HepG2 (cell line): ENCODE data around the gene FAAP100. TPM values are rescaled to one million over a fixed set of nuclear protein-coding genes. Genes with fewer than 3 reads are reported as not detected.

Experiments used
- AHR ChIP-seq: IDR thresholded peaks from 2 replicates; pipeline ENCODE4 v1.6.1; 2018; ENCODE audit warnings: missing genetic modification reagents, missing compliant biosample characterization
- IRF9 ChIP-seq: sonication (generic); formaldehyde crosslinking; IDR thresholded peaks from 2 replicates; pipeline ENCODE4 v1.8.0; 2022; ENCODE audit warnings: missing genetic modification reagents, mild to moderate bottlenecking, borderline replicate concordance
- MEF2D ChIP-seq: sonication (generic); formaldehyde crosslinking; IDR thresholded peaks from 2 replicates; pipeline ENCODE4 v1.5.1; 2020; ENCODE audit warnings: mild to moderate bottlenecking, missing genetic modification reagents
- PCBP1 ChIP-seq: fragments of 200-400 bp; formaldehyde crosslinking; IDR thresholded peaks from 2 replicates; pipeline ENCODE4 v1.6.1; 2017; ENCODE audit warnings: mild to moderate bottlenecking, low read depth, low read length, borderline replicate concordance
- SKI ChIP-seq: fragments of 450-650 bp; IDR thresholded peaks from one replicate; pipeline ENCODE4 v1.6.1; 2018; ENCODE audit warnings: mild to moderate bottlenecking; ENCODE audit not compliant: partially characterized antibody
- TGIF2 ChIP-seq: IDR thresholded peaks from 2 replicates; pipeline ENCODE4 v1.6.1; 2016; ENCODE audit warnings: control low read depth, missing compliant biosample characterization
- YEATS4 ChIP-seq: sonication (generic); formaldehyde crosslinking; IDR thresholded peaks from 2 replicates; pipeline ENCODE4 v1.4.0; 2020; ENCODE audit warnings: missing genetic modification reagents, borderline replicate concordance
- ZBTB40 ChIP-seq, 2 experiments: fragments of 450-650 bp in 1 of 2; sonication (generic) in 1 of 2; formaldehyde crosslinking in 1 of 2; IDR thresholded peaks; 2 replicates each; pipeline versions ENCODE4 v1.6.1 to v1.8.0; 2016 to 2022; ENCODE audit warnings: antibody characterized with exemption in 1 of 2, mild to moderate bottlenecking in 1 of 2, missing genetic modification reagents in 1 of 2
- ZBTB8A ChIP-seq: sonication (generic); formaldehyde crosslinking; IDR thresholded peaks from 2 replicates; pipeline ENCODE4 v1.4.0; 2020; ENCODE audit warnings: mild to moderate bottlenecking, low read depth, missing genetic modification reagents, borderline replicate concordance
- ZMYM2 ChIP-seq: sonication (generic); formaldehyde crosslinking; IDR thresholded peaks from 2 replicates; pipeline ENCODE4 v1.8.0; 2022; ENCODE audit warnings: mild to moderate bottlenecking, missing genetic modification reagents
- ZNF138 ChIP-seq: sonication (generic); formaldehyde crosslinking; IDR thresholded peaks from 2 replicates; pipeline ENCODE4 v1.5.0; 2020; ENCODE audit warnings: mild to moderate bottlenecking, low read depth, missing genetic modification reagents
- polyA plus RNA-seq, 8 experiments: library from polyadenylated mRNA; depleted of rRNA in 3 of 8; stranded (reverse) in 7 of 8; unstranded in 1 of 8; fragments of >200 nt; fragmentation: Illumina TruSeq in 4 of 8; extraction: Trizol in 4 of 8; gene quantifications; 2 replicates each; pipeline versions ENCODE4 v1.2.1 to v1.2.3, GENCODE V29; 2011 to 2016; ENCODE audit warnings: low read depth in 4 of 8, missing spikeins in 1 of 8, mixed read lengths in 1 of 8; ENCODE audit not compliant: insufficient read depth in 1 of 8
- total RNA-seq, 5 experiments: library from RNA; depleted of rRNA; stranded (reverse); fragments of >200 nt; fragmentation: Illumina TruSeq; extraction: Trizol; gene quantifications; 2 replicates each; pipeline ENCODE4 v1.2.3, GENCODE V29; 2016; ENCODE audit warnings: low read depth in 1 of 5
- TF ChIP-seq, protein P1 (sequence below): sonication (generic); formaldehyde crosslinking; IDR thresholded peaks from 2 replicates; pipeline ENCODE4 v1.8.1; 2023; ENCODE audit warnings: mild to moderate bottlenecking, moderate library complexity, missing genetic modification reagents
- TF ChIP-seq, protein P2 (sequence below): sonication (generic); formaldehyde crosslinking; IDR thresholded peaks from 2 replicates; pipeline ENCODE4 v1.8.1; 2023; ENCODE audit warnings: mild to moderate bottlenecking, missing genetic modification reagents, borderline replicate concordance
- TF ChIP-seq, protein P3 (sequence below): sonication (generic); formaldehyde crosslinking; IDR thresholded peaks from 2 replicates; pipeline ENCODE4 v1.5.1; 2020; ENCODE audit warnings: missing genetic modification reagents, mild to moderate bottlenecking, borderline replicate concordance

The FAAP100 gene
- total and polyA plus RNA-seq, 2 of the 13 experiments (the other 11 are each of a cell fraction or from before 2014, with no cell fraction given), result 7.6 to 20.8 TPM

DNA sequence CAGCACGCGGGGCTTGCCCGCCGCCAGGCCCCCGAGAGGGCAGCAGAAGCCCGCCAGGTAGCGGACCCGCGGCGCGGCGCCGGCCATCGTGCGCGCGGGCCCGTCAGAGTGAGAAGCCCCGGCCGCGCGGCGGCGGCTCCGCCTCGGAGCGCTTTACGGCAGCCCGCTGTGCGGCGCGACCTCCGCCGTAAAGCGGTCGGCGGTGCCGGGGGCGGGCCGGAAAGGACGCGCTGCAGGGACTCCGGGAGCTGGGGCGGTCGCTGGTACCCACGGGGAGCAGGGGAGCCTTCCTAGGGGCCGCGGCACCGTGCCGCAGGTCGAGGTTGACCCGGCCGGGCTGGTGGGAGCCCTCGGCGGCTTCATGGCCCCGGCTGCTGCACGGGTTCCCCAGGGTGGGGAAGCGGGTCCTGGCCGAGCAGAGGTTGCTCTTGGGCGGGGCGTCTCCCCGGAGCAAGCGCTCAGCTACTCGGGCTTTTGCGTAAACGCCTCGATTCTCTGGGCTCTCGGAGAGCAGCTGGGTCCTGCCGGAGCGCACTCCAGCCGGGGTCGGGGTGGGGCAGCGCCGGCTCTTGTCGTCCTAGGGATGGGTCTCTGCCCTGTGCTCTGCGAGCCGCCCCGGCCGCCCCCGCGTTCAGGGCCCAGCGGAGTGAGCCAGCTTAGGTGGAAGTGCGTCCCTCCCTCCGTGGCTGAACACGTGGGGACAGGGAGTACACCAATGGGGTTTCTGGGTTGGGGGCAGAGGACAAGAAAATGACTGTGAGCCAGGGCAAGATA lies at the start of gene FAAP100 (continued):
- no peak for TF ChIP-seq ZBTB40 (IDR thresholded peaks at IDR 0.05)
- peak; percentile 66 for TF ChIP-seq ZBTB40 (CRISPR knock-in tag; IDR thresholded peaks at IDR 0.05)
- TF ChIP-seq AHR (CRISPR knock-in tag), result no peak
- TF ChIP-seq, protein P1, sequence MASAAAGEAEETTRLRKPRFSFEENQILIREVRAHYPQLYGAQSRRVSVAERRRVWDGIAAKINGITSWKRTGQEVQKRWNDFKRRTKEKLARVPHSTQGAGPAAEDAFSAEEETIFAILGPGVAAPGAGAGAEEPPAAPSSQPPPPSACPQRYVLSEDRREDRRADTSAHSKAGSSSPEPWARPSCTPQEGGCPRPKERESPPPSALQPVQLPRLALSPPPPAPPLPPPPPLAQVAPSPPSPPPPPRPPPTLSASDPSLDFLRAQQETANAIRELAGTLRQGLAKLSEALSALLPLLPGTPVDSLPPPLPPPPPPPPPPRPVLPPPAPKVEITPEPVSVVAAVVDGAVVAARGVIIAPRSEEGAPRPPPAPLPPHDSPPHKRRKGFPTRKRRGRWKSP, result peak; percentile 90
- TF ChIP-seq MEF2D, result 0 out of 2 replicates have a peak, but pooled peaks have one; percentile 8
- TF ChIP-seq SKI, result peak; percentile 28
- peak; percentile 91; the same call in 1 of the 2 replicates for TF ChIP-seq YEATS4
- TF ChIP-seq, protein P2, sequence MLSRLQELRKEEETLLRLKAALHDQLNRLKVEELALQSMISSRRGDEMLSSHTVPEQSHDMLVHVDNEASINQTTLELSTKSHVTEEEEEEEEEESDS (CRISPR knock-in tag), result no peak
- TF ChIP-seq TGIF2 (CRISPR knock-in tag), result no peak; the same call in 1 of the 2 replicates
- TF ChIP-seq PCBP1, result 0 out of 2 replicates have a peak, but pooled peaks have one; percentile 29
- TF ChIP-seq IRF9 (CRISPR knock-in tag), result peak; percentile 81
- TF ChIP-seq ZBTB8A, result no peak
- TF ChIP-seq ZMYM2 (CRISPR knock-in tag), result no peak
- TF ChIP-seq ZNF138 (CRISPR knock-in tag), result 0 out of 2 replicates have a peak, but pooled peaks have one; percentile 75
- TF ChIP-seq, protein P3, sequence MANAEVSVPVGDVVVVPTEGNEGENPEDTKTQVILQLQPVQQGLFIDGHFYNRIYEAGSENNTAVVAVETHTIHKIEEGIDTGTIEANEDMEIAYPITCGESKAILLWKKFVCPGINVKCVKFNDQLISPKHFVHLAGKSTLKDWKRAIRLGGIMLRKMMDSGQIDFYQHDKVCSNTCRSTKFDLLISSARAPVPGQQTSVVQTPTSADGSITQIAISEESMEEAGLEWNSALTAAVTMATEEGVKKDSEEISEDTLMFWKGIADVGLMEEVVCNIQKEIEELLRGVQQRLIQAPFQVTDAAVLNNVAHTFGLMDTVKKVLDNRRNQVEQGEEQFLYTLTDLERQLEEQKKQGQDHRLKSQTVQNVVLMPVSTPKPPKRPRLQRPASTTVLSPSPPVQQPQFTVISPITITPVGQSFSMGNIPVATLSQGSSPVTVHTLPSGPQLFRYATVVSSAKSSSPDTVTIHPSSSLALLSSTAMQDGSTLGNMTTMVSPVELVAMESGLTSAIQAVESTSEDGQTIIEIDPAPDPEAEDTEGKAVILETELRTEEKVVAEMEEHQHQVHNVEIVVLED (CRISPR knock-in tag), result peak; percentile 73
